Kidney (tissue), 22 donors: Measurements from ENCODE around the gene MYO19. TPM values are rescaled to one million over a fixed set of nuclear protein-coding genes. Genes with fewer than 3 reads are reported as not detected.
A peak's percentile ranks its signal among the peaks of the same experiment; 100 is the strongest.

Experiments
- DNase-seq, 5 donors: peaks; one replicate each; pipeline ENCODE4 v3.0.0-alpha.2; 2013 to 2020
- FAIRE-seq: peaks from 2 replicates; lab custom pipeline; 2012; peaks lifted over from hg19 to GRCh38; lab: Jason Lieb, UNC
- H3K27ac ChIP-seq, 2 donors: one replicate each; pipeline ENCODE4 v1.7.0; 2013; ENCODE audit warnings: low read depth in 2 of 2, low read length in 2 of 2, inconsistent platforms in 1 of 2
- H3K27me3 ChIP-seq: one replicate; pipeline ENCODE4 v1.7.1; 2013; ENCODE audit warnings: low read length, inconsistent platforms; ENCODE audit not compliant: control insufficient read depth, insufficient read depth
- H3K36me3 ChIP-seq, 3 donors: one replicate each; pipeline versions ENCODE4 v1.7.0 to v1.7.1; 2013; ENCODE audit warnings: low read length in 3 of 3, control low read depth in 1 of 3, inconsistent platforms in 1 of 3; ENCODE audit not compliant: insufficient read depth in 3 of 3, control insufficient read depth in 2 of 3
- H3K4me1 ChIP-seq, 3 donors: one replicate each; pipeline versions ENCODE4 v1.7.0 to v1.7.1; 2013; ENCODE audit warnings: low read length in 3 of 3, inconsistent platforms in 1 of 3, low read depth in 1 of 3; ENCODE audit not compliant: control insufficient read depth in 2 of 3, insufficient read depth in 2 of 3
- H3K4me3 ChIP-seq, 3 donors: one replicate each; pipeline versions ENCODE4 v1.7.0 to v1.8.1; 2013; ENCODE audit warnings: low read length in 3 of 3, control low read depth in 1 of 3, inconsistent platforms in 1 of 3
- H3K9ac ChIP-seq, 3 donors: one replicate each; pipeline versions ENCODE4 v1.7.0 to v1.7.1; 2013; ENCODE audit warnings: low read length in 3 of 3, control low read depth in 1 of 3, inconsistent platforms in 1 of 3
- H3K9me3 ChIP-seq, 3 donors: one replicate each; pipeline versions ENCODE4 v1.7.0 to v1.7.1; 2013; ENCODE audit warnings: low read length in 3 of 3, control low read depth in 1 of 3, inconsistent platforms in 1 of 3; ENCODE audit not compliant: control insufficient read depth in 2 of 3, insufficient read depth in 1 of 3
- CTCF ChIP-seq: IDR thresholded peaks from 3 replicates; pipeline ENCODE4 v1.5.1; 2012; ENCODE audit warnings: mild to moderate bottlenecking, moderate library complexity, borderline replicate concordance; ENCODE audit not compliant: insufficient read depth; ENCODE audit errors: extremely low read depth
- intact Hi-C: fragments of 100-400 bp; cut with DNase I; formaldehyde crosslinking; loops from one replicate; pipeline ENCODE4 v1.11.1; 2022
- long read RNA-seq, 10 donors: library from polyadenylated mRNA in 1 of 10; unstranded in 1 of 10; transcript quantifications; one replicate each; pipeline ENCODE4 v2.0.0 and lab custom pipeline, GENCODE V29; 2021 to 2026
- polyA plus RNA-seq: library from polyadenylated mRNA; stranded (reverse); fragments of 350-450 nt; fragmentation: Illumina TruSeq; extraction: RNeasy Lipid Tissue Mini Kit (QIAGEN cat#74804); gene quantifications from one replicate; pipeline ENCODE4 v1.2.3, GENCODE V29; 2014; ENCODE audit warnings: low read depth, low replicate concordance; ENCODE audit not compliant: insufficient read depth
- total RNA-seq: library from RNA; stranded (reverse); fragmentation: NEBNext Ultra II Directional; extraction: Animal tissue kit (Norgen Biotek cat#: 25700); gene quantifications from one replicate; pipeline ENCODE4 v1.2.1, GENCODE V29; 2021
- donor health status: control.
- donor health status: control.
- donor health status: control.
- donor health status: control.
- donor health status: control.
- donor health status: DM: yes; HTN: yes; CAD: no.
- donor health status: Normal renal cell carcinoma (clear cell type).

Gene MYO19
- total RNA-seq (74.7 TPM), polyA plus RNA-seq (28.9 TPM)
- long read RNA-seq, donor 1, transcript MYO19-210 (2 exons, 840 nt): major isoform, 5 of 189 reads
- long read RNA-seq, donor 1, partial matches to known transcripts: 136 of 189 reads
- long read RNA-seq, donor 1, other reads (novel, unspliced or antisense): 43 of 189 reads
- long read RNA-seq, donor 2, full-length matches to known transcripts: 8 of 175 reads
- long read RNA-seq, donor 2, partial matches to known transcripts: 160 of 175 reads
- long read RNA-seq, donor 2, other reads (novel, unspliced or antisense): 7 of 175 reads
- long read RNA-seq, donor 3, partial matches to known transcripts: 193 of 221 reads
- long read RNA-seq, donor 3, other reads (novel, unspliced or antisense): 23 of 221 reads
- long read RNA-seq, donor 4, full-length matches to known transcripts: 4 of 4 reads
- long read RNA-seq, donor 4, partial matches to known transcripts: 0 of 4 reads
- long read RNA-seq, donor 4, other reads (novel, unspliced or antisense): 0 of 4 reads
- long read RNA-seq, donor 5: 0 reads
- long read RNA-seq, donor 6, partial matches to known transcripts: 0 of 1 reads
- long read RNA-seq, donor 6, other reads (novel, unspliced or antisense): 0 of 1 reads
- long read RNA-seq, donor 7, full-length matches to known transcripts: 5 of 25 reads
- long read RNA-seq, donor 7, partial matches to known transcripts: 6 of 25 reads
- long read RNA-seq, donor 7, other reads (novel, unspliced or antisense): 14 of 25 reads
- long read RNA-seq, donor 8, partial matches to known transcripts: 52 of 66 reads
- long read RNA-seq, donor 8, other reads (novel, unspliced or antisense): 12 of 66 reads
- long read RNA-seq, donor 9: 0 reads
- long read RNA-seq, donor 10, partial matches to known transcripts: 207 of 221 reads
- long read RNA-seq, donor 10, other reads (novel, unspliced or antisense): 10 of 221 reads

- peak within 1 kb of the TSS; percentile 86 to 96 (median 89) for H3K4me3 ChIP-seq
- H3K36me3 ChIP-seq: peaks cover 0 to 6% (median 5%) of the 10 kb centered on the region in 3 donors
- peak within 1 kb of the TSS; percentile 77 to 93 (median 91) for H3K9ac ChIP-seq
- H3K27me3 ChIP-seq: no peaks in the 10 kb centered on the region
- peak within 1 kb of the TSS; percentile 97 to 98 for H3K27ac ChIP-seq
- no peak for TF ChIP-seq CTCF
- no peaks in the 10 kb centered on the region for H3K9me3 ChIP-seq
- DNase-seq: peak; percentile 91 to 96 (median 94)
- peaks cover 0 to 6% (median 3%) of the 10 kb centered on the region in 3 donors for H3K4me1 ChIP-seq
- no peak for FAIRE-seq
- intact Hi-C loops: no loop called here
These were observed at the start of gene MYO19, which contains the start of gene PIGW for GRCh38 chr17:36534840-36535668. TSS of gene MYO19 (minus strand) at chr17:36534868. CDS start at chr17:36532538, 2,330 bp downstream. TSS of gene PIGW (plus strand) at chr17:36534987. CDS start at chr17:36537102, 2,115 bp downstream.

GRCh38 chr17:36583787-36584186 is 49.1 kb upstream of the MYO19 start:
- TF ChIP-seq CTCF: no peak
- no peak for FAIRE-seq
- intact Hi-C loops: no loop called here
- H3K9me3 ChIP-seq: no peaks in the 10 kb centered on the region
- H3K27ac ChIP-seq: no peak overlapping the region
- no peaks in the 10 kb centered on the region for H3K4me1 ChIP-seq
- H3K9ac ChIP-seq: no peak overlapping the region
- no peak for DNase-seq
- no peaks in the 10 kb centered on the region for H3K27me3 ChIP-seq
- no peak overlapping the region for H3K4me3 ChIP-seq
- H3K36me3 ChIP-seq: peaks cover 17 to 62% (median 31%) of the 10 kb centered on the region in 3 donors

- TF ChIP-seq CTCF: no peak
- H3K4me1 ChIP-seq: no peaks in the 10 kb centered on the region
- no peaks in the 10 kb centered on the region for H3K27me3 ChIP-seq
- H3K4me3 ChIP-seq: no peak overlapping the region
- H3K27ac ChIP-seq: no peak overlapping the region
- no peak for DNase-seq
- no peaks in the 10 kb centered on the region for H3K9me3 ChIP-seq
- peaks cover 9 to 34% (median 23%) of the 10 kb centered on the region in 3 donors for H3K36me3 ChIP-seq
- intact Hi-C loops: no loop called here
- no peak overlapping the region for H3K9ac ChIP-seq
- no peak for FAIRE-seq
These were observed 44.0 kb upstream of the MYO19 start for GRCh38 chr17:36578671-36579070.
